T1000 (cell line): ENCODE measurements around the gene USP22.

Source experiments
- DNase-seq: peaks from one replicate; lab custom pipeline; 2025; ENCODE audit warnings: mixed read lengths; lab: John Stamatoyannopoulos, UW

The USP22 gene

DNA sequence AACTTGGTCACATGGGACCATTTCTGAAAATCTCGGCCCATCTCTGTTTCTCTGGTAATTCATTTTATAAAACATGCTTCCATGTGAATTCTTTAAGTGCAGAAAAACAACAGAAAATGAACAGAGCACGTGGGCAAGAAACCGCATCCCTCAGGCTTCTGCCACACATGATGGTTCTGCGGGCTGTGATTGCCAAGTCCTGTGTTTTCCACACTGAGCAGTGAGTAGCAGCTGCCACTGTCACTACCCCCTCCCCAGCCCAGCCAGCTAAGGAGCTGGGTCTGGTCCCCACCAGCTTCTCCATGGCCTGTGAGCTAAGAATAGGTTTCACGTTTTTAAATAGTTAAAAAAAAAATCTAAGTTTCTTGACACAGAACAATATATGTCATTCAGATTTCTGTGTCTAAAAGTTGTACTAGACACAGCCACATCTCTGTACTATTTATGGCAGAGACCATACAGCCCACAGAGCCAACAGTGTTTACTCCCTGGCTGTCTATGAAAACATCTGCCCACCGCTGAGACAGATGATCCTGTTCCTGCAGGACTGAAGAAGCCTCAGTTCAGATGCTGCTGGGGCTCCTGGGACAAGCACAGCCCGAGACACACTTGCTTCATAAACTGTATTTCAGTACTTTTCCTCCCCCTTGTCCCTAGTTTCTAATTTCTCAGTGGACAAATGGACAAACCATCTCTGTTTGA is 41.5 kb downstream of the USP22 start:
- DNase-seq, result no peak

DNA sequence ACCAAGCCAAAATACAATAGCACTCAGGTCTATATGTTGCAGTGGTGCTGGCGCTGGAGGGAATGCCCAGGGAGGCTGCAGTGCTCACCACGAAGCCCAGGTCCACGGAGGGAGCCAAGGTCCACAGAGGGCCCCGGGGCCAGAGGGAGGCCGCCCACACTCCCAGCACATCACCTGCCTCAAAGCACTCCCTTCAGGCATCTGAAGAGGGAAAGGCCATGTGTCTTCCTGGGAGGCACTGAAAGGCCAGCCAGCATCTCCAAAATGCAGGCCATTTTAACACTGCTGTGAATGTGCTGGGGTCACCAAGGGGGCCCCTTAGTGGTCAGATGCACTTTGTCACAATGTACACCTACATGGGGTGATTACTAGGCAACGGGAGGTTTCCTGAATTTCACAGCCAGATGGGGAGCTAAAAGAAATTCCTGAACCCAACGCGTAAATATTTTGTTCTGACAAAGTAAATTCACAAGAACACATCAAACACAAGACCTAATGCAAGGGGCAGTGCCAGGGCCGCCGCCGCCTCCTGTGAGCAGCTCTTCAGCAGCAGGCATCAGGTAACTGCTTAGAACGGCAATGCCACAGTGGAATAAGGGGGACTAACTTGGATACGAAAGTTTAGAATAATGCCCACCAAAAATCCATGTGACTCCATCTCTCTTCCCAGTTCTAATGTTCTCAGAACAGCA is 42.8 kb downstream of the USP22 start:
- no peak for DNase-seq

DNA sequence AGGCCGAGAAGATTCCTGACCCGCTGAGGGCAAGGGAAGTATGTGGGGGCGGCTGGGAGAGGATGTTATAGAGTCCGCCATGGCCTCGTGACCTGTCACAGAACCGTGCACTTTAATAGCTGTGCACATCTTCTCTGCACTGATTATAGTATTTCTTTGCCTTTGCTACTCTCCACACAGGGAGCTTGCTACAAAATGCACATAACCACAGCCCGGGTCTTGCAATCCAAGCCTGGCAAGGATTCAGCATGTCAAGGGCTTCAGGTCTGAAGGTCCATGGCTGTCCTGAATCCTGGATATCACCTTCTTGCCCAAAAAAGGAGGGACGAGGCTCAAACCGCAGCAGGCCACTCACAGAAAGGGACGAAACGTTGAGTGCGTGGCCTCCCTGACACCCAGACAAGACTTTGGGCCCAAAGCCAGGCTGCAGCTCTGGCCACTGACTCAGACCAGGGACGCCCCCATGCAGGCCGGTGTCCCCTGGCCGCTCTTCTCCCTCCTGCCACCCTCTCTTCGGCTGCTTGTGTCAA is 43.7 kb downstream of the USP22 start:
- no peak for DNase-seq

DNA sequence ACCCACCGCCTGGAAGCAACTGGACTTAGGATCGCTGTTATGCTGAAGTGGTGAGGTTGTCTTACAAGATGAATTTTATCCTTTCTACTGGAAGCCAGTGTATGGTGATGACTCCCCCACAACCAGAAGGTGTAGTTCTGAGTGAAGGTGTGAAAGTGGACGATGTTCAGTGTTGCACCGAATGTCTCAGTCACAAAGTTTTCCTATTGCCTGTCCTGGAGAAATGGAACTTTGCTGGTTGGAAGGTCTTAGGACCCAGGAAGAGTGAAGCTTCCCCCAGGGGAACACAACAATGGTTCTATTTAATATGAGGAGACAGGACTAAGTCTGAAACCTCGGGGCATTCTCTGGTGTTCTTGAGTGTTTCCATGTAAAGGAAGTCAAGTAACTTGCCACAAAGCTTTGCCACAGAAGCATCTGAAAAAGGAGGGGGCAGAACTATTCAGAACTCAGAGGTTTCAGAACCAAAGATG is 44.2 kb downstream of the USP22 start:
- no peak for DNase-seq

DNA sequence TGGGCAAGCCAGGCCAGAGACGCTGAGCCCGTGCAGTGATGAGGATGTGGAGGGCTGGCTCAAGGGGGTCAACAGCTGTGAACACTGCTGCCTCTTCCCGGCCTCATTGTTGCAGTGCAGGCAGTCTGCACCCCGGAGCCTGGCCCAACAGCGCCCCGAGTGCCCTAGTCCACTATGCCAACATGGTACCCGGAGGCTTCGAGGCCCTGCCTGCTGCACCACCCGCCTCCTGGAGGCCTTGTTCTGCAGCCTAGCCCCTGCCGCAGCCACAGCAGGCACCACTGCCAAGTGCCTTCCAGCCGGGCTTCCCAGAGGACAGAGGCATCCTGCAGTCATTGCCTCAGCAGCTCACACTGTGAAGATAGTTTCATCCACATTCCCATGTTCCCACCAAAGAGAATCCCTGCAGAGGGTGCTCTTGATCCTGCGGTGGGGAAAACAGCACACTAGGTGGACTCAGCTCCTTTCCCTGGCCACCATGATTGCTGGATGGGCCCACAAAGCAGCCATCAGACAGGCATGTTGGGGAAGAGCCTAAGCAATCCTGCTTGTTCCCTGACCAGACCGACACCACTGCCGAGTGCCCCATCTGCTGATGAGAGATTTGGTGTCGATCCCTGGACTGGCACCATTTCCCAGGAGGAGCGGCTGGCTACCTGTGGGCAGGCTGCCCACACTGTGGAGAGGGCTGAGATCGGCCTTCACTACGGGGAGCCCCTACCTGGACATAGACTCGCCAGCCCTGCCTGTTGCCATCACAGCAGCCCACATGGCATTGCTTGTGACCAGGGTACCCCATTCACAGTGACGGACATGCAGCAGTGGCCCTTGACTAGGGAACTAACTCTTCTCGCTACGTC is 44.9 kb downstream of the USP22 start:
- DNase-seq, result no peak

DNA sequence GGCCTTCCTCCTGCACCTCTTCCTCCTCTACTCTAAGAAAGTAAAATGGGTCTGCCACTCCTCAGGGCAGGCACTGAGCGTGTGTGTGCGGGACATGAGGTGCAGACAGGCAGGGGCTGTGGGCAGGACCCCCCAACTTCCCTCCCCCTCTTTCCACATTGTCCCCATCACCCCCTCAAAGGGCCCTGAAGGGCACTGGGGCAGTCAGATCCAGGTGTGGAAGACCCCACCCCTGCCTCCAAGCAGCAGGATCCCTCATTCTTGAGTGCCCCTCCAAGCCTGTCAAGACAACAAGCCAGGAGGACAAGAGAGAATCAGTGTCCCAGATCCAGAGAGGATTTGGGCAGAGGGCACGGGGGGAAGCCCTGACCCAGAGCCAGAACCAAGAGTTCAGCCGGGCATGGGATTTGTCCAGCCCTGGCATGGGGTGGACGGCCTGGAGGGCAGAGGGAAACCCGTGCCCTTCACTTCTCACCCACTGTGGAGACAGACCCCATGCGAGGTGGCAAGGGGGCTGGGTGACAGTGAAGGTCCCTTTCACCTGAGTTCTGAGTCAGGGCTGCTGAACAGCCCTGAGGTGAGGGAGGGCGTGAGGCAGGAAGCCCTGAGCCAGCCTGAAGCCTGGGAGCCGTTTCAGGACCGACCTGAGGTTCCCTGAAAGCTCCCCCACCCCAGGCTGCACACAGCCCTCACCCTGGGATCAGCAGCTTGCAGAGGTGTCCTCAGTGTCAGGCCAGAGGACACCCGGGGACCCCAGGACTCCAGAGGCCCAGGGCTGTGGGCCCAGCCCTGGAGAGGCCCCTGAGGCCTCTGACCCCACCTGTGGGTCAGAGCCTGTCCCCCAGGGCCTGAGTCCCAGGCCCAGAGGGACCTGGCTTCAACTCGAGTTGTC is 45.8 kb downstream of the USP22 start:
- no peak for DNase-seq

DNA sequence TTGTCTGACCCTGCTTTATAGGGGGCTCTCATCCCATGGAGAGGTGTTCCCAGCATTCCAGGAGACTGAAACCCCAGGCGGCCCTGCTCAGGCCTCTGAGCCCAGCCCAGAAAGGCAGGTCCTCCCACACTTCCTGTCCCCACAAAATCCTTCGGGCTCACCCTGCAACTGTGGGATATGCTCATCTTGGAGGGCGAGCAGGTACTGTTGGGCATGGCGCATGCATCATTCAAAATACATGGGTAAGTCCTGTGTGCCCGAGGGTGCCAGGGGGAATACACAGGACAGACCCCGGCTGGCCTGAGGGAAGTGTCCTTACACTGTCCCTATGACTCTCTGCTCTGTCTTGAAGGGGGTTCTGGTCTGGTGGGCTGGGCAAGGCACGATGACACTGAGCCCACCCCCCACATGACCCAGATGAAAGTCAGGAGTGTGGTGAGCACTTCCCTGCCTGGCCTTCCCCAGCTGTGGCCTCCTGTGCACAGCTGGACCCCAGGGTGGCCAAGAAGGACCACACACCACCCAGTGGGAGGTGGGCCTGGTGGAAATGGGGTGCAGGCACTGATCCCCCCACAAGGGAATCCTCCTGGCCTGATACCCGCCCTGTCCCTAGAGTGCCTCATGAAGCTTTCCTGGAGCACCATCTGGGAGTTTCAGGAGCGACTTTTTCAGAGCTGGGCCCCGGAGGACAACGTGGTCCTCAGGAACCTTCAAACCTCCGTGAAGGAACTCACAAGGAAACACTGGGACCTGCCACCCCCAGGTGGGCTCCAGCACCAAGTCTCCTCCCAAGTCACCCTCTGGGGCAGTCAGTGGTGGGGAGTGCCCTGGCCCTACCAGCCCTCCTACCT is 46.7 kb downstream of the USP22 start:
- no peak for DNase-seq

DNA sequence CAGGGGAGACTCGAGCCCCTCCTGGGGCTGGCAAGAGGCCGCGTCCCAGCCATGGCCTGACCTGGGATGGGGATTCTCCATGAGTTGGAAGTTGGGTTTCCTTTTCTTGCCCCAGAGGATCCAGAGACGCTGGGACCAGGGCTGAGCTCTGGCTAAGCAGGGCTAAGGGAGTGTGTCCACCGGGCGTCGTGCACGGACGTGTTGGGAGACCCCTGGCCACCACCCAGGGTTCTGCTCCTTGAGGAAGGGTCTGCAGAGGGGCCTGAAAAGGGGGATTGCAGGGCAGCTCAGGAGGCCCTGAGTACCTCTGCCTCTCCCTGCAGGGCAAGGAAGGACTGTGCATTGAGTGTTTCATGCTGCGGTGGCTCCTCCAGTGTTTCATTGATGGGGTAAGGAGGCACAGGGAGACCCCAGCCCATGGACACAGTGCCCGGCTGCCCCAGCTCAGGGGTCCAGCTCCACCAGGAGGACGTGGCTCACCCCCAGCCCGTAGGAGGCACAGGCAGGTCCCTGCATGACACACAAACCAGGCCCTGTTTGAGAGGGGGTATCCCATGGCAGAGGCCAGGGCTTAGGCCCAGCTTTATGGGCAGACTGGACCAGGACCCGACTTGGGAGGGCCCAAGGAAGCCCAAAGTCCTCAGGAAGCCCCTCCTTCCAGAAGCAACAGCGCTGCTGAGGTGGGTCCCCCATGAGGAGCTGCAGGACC is 47.5 kb downstream of the USP22 start:
- DNase-seq, result no peak

DNA sequence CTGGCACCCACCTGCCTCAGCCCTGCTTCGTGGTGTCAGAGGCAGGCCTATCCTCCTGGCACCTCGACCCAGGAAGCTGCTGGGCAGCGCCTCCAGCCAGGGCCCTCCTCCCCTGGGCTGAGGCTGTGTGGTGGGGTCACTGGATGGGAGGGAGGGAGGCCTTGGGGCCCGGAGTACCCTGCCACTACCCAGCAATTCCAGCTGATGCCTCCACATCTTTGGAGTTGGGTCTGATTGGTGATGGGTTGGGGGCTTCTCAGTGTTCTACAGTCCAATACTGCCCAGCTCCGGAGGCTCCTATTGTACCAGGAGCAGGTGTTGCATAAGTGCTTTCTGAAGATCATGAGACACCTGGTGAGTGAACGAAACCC is 48.0 kb downstream of the USP22 start:
- DNase-seq, result no peak

DNA sequence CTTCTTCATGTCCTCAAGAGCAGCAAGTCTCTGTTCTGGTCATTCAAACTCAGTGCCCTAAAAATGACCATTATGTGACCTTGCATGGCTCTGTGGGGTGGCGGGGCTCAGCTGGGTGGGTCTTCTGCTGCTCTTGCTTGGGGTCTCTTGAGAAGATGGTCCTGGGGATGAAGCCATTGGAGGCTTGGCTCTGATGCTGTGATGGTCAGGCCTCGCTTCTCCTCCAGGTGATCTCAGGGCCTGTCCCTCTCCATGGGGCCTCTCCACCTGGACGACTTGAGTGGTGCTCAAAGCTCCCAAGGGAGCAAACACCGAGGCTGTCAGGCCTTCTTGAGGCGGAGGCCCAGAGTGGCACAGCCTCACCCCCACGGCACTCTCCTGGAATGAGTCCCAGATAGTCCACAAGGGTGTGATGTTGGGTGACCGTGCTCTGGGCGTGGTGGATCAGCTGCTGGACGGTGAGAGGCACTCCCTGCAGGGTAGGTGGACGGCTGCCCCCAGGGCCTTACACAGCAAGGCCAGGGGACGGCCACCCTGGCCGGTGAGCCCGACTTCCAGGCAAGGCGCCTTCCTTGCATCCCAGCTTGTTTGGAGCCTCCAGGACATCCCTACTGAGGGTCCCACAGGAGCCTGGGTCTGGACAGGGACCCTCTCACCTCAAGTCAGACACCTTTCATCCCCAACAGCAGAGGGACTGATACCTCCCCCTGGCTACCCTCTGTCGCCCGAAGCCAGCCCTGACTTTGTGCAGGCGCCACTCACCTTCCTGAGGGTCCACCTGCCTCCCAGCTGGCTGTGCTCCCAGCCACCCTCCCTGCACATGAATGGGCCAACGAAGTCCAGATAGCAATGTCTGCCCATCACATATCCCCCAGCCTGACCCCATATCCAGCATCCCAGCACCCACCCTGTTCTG is 48.7 kb downstream of the USP22 start:
- DNase-seq, result no peak

DNA sequence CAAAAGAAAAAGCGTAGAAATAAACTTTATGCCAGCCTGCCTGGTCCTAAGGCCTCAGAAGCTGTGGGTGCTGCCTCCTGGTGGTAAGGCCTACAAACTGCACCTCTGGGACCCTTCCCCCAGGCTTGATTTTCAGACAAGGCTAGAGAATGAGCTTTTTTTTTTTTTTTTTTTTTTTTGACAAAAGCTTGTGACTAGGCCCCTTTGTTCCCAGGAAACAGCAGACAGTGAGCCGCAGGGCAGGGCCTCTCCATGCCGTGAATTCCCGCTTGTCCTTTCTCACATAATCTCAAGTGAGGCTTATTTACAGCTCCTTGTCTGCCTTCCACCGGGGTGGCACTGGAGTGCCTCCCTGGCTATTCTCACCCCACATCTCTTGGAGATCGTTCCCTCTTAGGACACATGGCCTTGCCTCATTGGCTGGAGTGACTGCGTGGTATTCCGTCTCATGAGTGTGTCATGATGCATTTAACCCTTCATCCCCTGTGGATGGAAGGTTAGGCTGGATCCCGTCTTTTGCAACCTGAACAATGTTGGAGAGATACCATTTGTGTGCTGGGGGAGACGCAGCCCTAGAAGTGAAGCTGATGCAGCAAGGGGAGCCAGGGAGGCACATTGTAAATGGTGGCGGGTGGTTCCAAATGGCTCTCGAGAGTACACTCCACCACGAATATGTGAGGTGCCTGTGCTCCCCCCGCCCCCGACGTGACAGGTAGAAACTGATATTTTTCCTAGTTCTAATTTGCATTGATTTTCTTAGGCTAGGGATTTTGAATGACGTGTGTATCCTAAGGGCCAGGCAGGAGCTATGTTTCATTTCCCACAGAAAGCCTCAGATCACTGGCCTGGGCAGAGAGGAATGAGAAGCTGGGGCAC is 49.6 kb downstream of the USP22 start:
- peak; percentile 38 for DNase-seq

DNA sequence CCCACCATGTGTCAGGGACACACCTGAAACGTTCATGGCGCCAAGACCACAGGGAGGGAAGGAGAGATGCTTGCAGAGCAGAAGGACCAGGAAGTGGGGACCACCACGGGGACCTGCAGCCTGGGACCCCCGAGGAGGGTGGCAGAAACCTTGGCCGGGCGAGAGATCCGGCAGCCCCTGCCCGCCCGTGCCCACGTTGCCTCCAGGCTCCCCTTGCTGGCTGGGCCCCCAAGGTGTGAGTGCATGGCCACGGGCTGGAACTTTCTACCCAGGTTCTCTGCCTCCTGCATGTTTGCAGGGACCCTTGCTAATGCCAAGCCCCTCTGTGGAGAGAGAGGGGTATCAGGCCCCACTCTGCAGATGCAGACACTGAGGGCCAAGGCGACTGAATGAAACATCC is 50.4 kb downstream of the USP22 start:
- no peak for DNase-seq

DNA sequence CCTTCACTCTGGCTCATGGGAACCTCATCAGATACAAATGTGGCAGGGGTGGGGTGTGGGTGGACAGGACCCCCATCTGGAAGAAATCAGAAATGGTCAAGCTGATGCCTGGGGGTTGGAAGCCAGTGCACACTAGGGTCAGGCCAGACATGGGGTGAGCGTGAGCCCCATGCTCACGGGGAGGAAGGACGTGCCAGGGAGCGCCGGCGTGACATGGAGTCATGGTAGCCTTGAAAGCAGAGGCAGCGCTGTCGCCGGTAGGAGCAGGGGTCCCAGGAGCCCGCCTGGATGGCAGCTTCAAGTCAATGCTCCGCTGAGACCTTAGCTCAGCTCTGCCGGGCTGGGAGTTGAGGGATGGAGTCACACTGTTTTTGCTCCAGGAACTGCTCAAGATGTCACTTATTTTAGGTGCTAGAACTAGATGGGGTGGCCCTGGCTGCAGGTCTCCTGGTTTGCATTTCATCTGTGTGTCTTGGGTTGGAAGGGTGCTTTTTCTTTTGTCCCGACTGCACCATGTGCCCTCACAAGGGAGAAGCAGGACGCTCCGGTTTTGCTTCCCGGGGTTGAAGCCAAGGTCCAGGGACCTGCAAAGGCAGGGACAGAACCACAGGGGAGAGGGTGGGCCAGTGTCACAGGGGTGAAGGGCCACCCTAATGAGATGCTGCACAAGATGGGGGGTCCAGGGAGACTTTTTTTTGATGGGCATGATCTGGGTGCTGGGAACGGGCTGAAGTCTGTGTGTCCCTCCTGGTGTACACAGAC is 51.4 kb downstream of the USP22 start:
- DNase-seq, result no peak

DNA sequence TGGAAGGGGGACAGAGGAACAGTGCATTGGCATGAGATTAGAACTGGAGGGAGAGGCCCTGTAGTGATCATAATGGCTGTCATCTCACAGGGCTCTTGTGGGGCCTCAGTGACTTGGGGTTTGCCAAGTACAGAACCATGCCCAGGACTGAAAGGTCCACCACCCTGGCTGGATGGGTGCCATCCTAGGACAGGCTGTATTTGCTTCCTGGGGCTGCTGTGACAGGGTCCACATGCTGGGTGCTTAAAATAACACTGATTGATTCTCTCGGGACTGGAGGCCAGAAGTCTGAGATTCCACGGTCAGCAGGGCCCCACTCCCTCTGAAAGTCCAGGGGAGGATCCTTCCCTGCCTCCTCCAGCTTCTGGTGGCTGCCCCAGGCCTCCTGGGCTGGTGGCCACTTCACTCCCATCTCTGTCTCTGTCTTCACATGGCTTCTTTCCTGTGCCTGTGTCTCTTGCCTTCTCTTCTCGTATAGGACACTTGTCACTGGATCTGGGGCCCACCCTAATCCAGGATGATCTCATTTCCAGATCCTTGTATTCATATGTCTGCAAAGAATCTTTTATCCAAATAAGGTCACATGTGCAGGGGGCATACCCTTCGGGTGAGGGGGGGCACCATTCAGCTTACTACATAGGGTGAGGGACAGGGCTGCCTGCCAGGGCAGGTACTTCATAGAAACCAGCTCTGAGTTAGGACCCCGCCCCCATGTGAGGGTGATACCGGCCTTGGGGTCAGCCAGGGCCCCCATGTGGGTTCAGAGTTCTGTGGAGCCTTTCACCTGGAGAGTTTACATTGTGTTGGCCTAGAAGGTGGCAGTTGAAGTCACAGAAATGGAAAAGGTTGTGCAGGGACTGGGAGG is 52.6 kb downstream of the USP22 start:
- DNase-seq, result no peak

DNA sequence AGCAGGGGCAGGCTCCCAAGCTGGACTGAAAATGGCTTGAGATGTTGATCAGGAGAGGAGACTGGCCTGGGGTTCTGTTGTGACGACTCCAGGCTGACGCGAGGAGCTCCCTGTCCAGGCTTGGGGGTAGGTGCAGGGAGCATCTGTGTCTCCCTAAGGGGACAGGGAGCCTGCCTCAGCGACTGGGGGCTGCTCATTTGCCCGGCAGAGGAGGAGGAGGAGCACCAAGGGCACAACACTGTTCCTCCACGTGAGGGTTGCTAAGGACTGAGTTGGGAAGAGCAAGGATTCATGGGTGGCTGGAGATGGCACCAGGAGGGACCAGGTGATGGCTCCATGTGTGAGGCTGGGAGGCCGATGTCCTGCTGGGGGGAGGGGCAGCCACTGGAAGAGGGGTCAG is 53.3 kb downstream of the USP22 start:
- no peak for DNase-seq

DNA sequence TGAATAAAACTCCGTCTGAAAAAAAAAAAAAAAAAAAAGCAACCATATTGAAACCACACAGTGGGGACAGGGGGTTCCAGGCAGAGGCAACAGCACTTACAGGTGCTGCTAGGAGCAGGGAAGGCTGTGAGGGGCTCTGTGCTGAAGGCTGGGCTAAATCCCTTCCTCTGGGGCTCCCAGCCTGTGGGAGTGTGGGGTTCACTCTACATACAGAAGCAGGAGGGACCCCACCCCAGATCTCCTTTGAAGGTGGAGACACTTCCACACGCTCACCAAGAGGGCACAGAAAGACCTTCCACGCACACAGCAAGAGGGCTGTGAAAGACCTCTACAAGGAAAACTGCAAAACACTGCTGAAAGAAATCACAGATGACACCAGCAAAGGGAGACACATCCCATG is 53.9 kb downstream of the USP22 start:
- DNase-seq, result no peak
